Ramos (cell line): ENCODE measurements around the gene GCK.
"Not testable (repeated sequence)": the region's sequence is repeated elsewhere in the genome, so short reads cannot be mapped to it uniquely, and the experiment has no call there.

Experiments
- in situ Hi-C: fragments of 300-500 bp; cut with MboI; formaldehyde crosslinking; loops from one replicate; pipeline ENCODE4 v1.14.3; 2022; ENCODE audit warnings: low sequenced_read_pairs; ENCODE audit not compliant: unreplicated experiment

The GCK gene

DNA sequence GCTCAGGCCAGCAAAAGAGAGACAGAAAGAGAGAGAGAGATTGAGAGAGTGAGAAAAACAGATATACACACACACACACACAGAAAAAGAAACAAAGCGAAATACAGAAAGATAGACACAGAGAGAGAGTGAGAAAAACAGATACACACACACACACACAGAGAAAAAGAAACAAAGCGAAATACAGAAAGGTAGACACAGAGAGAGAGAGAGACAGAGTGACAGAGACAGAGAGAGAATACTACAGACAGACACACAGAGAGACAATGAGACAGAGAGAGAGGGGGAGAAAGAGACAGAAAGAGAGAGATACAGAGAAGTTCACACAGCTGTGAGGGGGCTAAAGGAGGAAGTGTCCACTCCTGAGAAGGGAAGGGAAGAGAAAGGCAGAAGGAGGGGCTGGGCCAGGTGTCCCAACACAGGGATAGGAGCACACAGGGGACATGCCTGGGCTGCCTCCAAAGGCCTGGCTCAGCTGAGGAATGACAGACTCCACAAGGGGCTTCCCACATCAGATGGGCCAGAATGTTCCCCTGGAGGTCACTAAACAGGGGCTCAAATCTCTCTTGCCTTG lies 4.3 kb downstream of the GCK start:
- in situ Hi-C loops: no loop called here

- in situ Hi-C loops: no loop called here
These were observed 4.9 kb downstream of the GCK start for GRCh38 chr7:44184206-44184872.

DNA sequence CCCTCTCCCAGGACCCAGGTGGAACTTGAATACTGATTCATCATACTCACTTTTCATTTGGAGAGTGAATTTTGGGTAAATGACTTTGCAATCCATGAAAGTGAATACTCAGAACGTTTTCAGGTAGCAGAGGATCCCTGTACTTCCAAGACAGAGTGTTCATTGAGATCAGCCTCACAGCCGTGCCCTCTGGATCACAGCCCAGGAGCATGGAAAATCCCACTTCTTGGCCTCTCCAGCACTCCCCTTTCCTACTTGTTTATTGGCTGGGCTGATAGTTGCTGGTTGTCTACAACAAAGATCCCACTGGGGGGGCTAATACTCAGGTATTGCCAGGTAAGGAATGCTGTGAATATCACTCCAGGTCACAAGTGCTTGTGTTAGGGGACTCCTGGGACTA lies 5.9 kb downstream of the GCK start:
- in situ Hi-C loops: no loop called here

DNA sequence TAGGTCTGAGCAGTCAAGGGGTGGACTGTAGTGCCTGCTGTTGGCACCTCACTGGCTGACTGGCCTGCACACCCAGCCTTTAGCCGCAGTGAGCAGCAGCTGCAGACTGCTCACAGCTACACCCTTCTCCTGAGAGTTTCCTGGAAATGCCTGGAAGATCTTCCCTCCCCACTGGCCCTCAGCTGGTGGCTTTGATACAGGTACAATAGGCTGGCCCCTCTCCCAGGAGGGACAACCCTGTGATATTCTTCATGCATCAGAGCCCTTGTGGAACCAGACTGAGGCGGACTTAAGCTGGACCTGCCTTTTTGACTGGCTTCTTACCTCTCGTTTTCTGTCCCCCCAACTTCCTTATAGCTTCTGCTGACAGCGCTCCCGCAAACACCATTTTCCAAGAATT lies 6.4 kb downstream of the GCK start:
- in situ Hi-C loops: no loop called here

DNA sequence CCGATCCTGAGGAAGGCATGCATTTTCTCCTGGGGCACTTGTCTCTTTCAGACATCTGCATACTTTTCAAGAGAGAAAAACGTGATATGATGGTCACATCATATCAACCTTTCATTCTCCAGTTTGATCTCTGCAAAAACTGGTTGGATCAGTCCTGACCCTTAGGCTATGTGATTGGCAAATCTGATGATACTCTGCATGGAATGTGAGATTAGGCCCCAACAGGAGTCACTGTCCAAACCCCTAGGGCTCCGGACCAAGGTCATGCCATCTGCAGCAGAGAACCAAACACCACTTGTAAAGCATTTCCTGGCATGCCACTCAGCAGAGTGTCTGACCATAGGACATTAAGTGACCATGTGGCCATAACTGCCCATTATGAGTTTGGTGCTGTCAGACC lies 8.6 kb downstream of the GCK start:
- in situ Hi-C loops: no loop called here

DNA sequence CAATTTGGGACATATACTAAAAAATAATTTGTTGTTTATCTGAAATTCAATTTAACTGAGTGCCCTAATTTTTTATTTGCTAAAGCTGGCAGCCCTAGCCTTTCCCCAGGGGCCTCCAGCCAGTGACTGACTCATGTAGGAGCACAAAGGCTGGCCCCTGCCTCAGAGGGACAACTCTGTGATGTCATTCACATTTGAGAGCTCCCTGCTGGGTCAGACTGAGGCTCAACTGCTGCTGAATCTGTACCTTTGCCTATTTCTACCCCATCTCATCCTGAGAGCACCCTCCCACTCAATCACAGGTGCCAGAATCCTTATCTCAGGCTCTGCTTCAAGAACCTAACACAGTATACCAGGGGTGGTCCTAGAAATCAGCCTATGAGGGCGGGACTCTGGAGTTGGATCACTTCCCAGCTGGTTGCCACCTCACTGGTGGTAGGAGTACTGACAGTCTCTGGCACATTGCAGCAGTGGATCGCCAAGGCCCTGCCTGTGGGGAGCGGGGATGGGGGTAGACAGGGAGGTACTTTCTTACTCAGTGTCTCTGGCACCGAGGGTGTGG lies 11.6 kb downstream of the GCK start:
- in situ Hi-C loops: no loop called here

DNA sequence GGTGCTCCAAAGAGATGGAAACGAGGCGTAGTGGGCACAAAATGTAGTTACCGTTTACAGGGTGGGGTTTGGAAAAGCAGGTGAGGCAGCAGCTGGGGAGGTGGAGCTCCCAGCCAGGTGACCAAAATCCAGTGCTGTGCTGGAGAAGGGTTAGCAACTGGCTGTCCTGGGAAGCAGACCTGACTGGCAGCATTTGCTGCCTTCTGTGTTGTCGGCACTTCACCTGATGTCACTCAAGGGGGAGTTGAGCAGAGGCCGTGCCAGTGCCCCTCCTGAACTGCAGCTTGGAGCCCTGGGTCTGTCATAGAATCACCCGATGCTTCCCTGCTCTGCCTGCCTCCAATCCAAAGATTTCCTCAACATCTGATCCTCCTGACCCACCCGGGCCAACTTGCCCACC lies 12.8 kb downstream of the GCK start:
- in situ Hi-C loops: no loop called here

DNA sequence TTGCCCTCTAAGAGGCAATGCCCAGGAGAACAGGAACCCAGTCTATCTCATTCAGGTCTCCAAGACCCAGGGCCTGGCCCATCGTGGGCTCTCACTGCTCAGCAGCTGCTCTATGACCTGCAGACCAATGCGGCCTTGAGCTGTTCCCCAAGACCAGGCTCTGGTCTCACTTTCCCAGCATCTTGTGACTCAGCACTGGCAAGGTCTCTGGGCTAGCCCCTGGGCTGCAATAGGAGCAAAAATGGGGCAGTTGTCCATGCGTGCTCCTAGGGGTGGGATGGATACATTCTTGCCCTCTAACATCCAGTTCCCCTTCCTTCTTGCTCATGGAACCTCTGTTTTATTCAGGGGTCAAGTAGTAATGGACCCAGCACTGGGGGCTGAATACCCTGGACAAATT lies 13.5 kb downstream of the GCK start:
- in situ Hi-C loops: no loop called here

GRCh38 chr7:44174694-44174948 lies 14.6 kb downstream of the GCK start:
- in situ Hi-C loops: not testable (repeated sequence)

GRCh38 chr7:44173911-44174693 lies 15.1 kb downstream of the GCK start:
- in situ Hi-C loops: no loop called here

DNA sequence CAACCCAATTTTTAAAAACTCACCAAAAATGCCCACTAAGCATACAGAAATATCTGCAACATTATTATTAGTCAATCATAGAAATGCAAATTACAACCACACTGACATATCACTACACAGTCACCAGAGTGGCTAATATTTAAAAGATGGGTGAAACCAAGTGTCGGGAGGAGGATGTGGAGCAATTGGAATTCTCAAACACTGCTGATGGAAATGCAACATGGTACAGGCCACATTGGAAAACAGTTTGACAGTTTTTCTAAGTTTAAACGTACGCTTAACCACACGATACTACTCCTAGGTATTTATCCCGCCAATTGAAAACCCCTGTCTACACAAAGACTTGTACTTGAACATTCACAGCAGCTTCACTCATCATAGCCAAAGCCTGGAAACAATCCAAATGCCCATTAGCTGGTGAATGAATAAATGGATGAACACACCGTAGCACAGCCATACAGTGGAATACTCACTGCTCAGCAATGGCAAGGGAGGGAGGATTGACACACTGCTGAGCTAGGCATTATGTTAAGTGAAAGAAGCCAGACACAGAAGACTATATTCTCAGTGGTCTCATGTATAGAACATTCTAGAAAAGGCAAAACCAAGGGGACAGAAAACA lies 16.3 kb downstream of the GCK start:
- in situ Hi-C loops: no loop called here

DNA sequence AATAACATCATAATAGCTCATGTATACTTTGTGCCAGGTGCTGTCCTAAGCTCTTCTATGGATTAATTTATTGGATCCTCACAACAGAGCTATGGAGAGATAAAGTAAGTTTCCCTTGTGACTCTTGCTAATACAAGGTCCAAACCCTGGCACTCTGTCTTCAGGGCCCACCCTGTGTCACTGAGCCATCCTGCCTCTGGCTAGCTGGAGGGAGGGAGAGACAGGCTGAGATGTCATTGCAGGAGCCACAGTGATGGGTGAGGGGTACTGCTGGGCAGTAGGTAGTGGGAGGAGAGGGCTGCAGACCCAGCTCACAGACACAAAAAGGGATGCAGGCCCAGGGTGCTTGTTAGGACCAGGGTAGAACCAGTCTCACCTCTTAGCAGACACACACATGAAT lies 16.9 kb downstream of the GCK start:
- in situ Hi-C loops: no loop called here

GRCh38 chr7:44171901-44172300 lies 17.3 kb downstream of the GCK start:
- in situ Hi-C loops: not testable (repeated sequence)

DNA sequence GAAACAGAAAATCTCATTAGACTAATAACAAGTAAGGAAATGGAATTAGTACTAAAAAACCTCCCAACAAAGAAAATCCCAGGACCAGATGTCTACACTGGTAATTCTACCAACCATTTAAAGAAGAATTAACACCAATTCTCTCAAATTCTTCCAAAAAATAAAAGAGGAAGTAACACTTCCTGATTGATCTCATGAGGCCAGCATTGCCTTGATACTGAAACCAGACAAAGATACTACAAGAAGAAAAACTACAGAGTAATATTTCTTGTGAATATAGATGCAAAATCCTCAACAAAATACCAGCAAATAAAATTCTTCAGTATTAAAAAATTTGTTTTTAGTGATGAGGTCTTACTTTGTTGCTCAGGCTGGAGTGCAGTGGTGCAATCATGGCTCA lies 21.3 kb downstream of the GCK start:
- in situ Hi-C loops: no loop called here

DNA sequence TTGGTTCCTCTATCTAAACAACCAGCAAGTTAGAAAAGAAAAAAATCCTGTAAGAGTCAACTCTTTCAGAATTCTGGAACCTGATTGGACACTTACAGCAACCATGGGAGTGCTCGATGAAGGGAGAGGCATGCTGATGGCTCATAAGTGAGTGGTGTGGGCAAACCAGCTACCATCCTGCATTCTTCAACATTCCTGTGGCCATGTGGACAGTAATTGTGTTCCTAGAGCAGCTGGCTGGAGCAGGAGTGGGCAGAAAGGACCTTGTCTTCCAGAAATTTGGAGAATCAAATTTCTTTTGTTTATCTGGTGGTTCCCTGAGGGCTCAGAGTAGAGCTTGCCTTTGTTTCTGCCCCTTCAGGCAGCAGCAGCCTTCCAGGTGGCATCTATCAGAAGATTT lies 25.6 kb downstream of the GCK start:
- in situ Hi-C loops: no loop called here

GRCh38 chr7:44162785-44163395 lies 26.3 kb downstream of the GCK start:
- in situ Hi-C loops: no loop called here

- in situ Hi-C loops: no loop called here
These were observed 27.1 kb downstream of the GCK start for GRCh38 chr7:44162179-44162578.

GRCh38 chr7:44161371-44161770 lies 27.9 kb downstream of the GCK start:
- in situ Hi-C loops: no loop called here

GRCh38 chr7:44159824-44160630 lies 29.2 kb downstream of the GCK start:
- in situ Hi-C loops: no loop called here
